Measurements from ENCODE around the gene TRAPPC6A.

Gene TRAPPC6A

DNA sequence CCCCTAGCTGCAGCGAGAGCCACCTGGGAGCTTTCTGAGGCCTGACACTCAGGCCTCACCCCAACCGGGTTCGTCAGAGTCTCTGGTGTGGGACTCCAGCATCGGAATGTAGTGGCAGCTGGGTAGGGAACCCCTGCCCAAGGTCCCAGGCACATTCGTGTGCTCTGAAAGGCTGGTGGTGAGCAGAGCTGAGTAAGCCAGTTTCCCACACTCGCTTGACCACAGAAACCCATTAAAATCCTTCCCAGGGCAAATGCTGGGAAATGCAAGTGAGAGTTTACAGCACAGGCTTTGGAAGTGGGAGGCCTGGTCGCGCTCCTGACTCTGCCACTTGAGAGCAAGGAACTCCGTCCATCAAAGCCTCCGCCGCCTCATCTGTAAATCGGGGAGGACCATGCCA, 4.2 kb downstream of the TRAPPC6A start:
- TF ChIP-seq, protein P1, sequence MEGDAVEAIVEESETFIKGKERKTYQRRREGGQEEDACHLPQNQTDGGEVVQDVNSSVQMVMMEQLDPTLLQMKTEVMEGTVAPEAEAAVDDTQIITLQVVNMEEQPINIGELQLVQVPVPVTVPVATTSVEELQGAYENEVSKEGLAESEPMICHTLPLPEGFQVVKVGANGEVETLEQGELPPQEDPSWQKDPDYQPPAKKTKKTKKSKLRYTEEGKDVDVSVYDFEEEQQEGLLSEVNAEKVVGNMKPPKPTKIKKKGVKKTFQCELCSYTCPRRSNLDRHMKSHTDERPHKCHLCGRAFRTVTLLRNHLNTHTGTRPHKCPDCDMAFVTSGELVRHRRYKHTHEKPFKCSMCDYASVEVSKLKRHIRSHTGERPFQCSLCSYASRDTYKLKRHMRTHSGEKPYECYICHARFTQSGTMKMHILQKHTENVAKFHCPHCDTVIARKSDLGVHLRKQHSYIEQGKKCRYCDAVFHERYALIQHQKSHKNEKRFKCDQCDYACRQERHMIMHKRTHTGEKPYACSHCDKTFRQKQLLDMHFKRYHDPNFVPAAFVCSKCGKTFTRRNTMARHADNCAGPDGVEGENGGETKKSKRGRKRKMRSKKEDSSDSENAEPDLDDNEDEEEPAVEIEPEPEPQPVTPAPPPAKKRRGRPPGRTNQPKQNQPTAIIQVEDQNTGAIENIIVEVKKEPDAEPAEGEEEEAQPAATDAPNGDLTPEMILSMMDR (IDR thresholded peaks at IDR 0.05), result no peak

DNA sequence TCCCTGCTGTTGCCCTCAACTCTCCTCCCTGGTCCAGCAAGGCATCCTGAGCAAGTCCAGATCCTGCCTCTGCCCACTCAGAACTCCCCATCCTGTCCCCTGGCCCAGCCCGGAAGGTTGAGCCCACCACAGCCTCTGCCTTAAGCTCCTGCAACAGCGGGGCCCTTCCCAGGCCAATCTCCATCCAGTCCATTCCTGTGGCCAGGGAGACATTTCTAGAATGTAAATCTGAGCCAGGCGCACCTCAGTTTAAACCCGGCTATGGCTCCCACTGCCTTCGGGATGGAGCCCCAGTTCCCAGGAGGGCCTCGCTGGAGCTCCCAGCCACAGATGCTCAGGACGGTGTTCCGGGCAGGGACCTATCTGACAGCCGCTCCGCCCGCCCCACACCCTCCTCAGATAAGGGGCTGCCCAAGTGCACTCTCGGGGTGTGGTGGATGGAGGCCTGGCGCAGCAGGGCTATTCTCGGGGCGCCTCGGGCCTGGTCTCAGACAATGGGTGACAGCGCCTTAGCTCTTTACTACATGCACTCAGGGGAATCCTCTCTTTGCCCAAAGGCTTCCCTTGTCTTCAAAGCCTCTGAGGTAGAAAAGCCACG, 5.3 kb downstream of the TRAPPC6A start:
- TF ChIP-seq, protein P1 (IDR thresholded peaks at IDR 0.05), result no peak

DNA sequence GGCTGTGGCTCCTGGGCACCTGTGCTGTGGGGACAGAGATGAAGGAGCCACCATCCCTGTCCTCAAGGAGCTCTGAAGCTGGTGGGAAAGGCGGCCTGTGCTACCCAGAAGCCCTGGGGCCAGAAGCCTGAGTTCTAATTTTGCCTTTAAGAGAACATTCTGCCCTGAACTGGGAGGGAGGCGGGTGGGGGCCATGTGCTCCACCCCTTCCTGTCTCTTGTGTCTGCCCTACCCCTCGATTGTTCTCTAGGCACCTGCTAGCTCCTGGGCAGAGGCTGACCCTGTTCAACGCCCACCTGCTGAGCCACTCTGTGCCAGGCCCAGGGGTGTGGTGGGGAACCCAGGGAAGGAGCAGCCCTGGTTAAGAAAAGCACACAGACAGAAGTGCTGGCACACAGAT, 5.9 kb downstream of the TRAPPC6A start:
- TF ChIP-seq, protein P1 (IDR thresholded peaks at IDR 0.05), result no peak

- TF ChIP-seq, protein P1 (IDR thresholded peaks at IDR 0.05), result no peak
Measured at GRCh38 chr19:45171211-45171623, 6.8 kb downstream of the TRAPPC6A start.

- TF ChIP-seq, protein P1 (IDR thresholded peaks at IDR 0.05), result no peak
Measured at GRCh38 chr19:45170146-45171106, 7.6 kb downstream of the TRAPPC6A start.

DNA sequence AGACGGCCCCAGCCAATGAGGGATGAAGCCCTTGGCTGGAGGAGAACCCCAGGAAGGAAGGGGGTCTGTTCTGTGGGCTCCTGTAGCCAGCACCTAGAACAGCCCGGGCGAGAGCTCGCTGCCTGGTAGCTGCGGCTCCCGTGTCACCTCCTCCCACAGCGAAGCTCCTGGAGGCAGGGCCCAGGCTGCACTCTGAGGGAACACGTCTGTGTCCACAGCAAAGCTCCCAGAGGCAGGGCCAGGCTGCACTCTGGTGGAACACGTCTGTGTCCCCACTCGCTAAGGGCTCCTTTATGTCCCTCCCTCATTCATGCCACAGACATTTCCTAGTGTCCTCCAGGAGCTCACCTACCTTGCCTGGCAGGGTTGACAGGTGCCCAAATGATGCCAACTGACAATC, 8.4 kb downstream of the TRAPPC6A start:
- TF ChIP-seq, protein P1 (IDR thresholded peaks at IDR 0.05), result no peak

DNA sequence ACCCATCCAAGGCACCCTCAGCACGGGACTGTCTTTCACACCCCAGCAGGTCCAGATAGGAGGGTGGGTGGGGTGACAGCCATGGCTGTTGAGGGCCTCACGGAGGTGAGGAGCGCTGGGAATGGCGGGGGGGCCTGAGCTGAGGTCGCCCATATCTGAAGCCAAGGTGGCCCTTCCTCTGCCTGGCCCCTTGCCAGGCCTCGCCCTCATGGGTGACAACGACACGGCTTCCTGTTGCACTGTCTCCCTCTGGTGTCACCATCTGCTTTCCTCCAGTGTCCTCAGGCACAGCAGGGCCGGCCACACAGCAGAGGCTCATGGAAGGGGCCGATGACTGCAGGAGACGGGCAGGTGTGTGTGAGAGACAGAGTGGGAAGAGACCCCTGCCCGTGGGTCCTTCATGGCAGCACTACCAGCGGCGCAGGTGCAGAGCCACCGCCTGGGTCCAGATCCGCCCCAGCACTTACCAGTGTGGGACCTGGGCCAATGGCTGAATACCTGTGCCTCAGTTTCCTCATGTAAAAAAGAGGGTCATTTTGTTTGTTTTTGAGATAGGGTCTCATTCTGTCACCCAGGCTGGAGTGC, 9.2 kb downstream of the TRAPPC6A start:
- TF ChIP-seq, protein P1 (IDR thresholded peaks at IDR 0.05), result no peak
